NCI-H2196 (cell line): ENCODE measurements around the gene GSTM4.
"Not testable (repeated sequence)": the region's sequence is repeated elsewhere in the genome, so short reads cannot be mapped to it uniquely, and the experiment has no call there.

Experiments
- DNase-seq: peaks from one replicate; lab custom pipeline; 2025; ENCODE audit not compliant: unreplicated experiment; lab: John Stamatoyannopoulos, UW

GSTM4 gene

DNA sequence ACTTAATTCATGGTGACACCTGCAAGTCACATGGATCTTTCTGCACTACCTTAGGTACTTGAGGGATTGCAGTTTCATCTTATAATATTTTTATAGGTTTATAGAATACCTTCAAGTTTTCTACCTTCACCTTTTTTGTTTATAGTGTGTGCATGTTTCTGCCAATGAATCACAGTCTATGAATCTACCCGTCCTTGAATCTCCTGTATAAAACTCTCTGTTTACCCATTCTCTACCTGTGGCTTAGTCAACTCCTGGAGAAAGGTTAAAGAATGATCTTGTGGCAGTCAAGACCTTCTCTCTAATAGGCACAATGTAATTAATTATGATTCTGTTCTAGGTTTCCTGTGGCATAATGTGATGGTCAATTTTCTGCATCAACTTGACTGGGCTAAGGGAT lies 8.8 kb downstream of the GSTM4 start:
- DNase-seq: no peak

GRCh38 chr1:109667452-109668122 lies 11.7 kb downstream of the GSTM4 start, which contains the start of gene GSTM2:
GSTM2 (plus strand) TSS chr1:109668057; CDS start chr1:109668116, 59 bp downstream.
- DNase-seq: no peak

DNA sequence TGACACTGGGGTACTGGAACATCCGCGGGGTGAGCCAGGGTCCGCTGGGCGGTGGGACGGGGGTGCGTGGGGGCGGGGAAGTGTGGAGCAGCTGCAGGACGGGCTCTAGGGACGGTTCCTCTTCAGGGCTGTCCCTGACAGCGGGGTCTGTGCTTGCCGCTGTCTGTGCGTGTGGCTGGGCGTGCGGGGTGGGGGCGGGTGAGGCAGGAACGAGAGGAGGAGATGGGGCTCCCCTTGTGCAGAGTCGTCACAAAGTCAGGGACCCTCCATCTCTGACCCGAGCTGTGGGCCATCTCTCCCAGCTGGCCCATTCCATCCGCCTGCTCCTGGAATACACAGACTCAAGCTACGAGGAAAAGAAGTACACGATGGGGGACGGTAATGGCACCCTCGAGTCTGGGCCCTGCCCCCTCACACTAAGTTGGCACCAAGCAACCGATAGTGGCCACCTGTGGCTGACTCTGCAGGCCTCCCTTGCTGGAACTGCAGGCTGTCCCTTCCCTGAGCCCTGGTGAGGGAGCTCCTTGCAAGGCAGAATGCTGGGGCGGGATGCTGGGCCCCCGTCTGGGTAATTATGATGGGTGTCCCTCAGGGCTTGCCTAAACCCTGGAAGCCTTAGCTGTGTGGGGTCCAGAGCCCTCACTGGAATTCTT lies 12.3 kb downstream of the GSTM4 start:
- DNase-seq: no peak

- no peak for DNase-seq
Measured at GRCh38 chr1:109669246-109669948, 13.5 kb downstream of the GSTM4 start.

GRCh38 chr1:109669949-109670302 lies 14.0 kb downstream of the GSTM4 start:
- DNase-seq: not testable (repeated sequence)

- DNase-seq: no peak
Measured at GRCh38 chr1:109671067-109671466, 15.2 kb downstream of the GSTM4 start.

GRCh38 chr1:109673861-109674260 lies 18.0 kb downstream of the GSTM4 start:
- not testable (repeated sequence) for DNase-seq

DNA sequence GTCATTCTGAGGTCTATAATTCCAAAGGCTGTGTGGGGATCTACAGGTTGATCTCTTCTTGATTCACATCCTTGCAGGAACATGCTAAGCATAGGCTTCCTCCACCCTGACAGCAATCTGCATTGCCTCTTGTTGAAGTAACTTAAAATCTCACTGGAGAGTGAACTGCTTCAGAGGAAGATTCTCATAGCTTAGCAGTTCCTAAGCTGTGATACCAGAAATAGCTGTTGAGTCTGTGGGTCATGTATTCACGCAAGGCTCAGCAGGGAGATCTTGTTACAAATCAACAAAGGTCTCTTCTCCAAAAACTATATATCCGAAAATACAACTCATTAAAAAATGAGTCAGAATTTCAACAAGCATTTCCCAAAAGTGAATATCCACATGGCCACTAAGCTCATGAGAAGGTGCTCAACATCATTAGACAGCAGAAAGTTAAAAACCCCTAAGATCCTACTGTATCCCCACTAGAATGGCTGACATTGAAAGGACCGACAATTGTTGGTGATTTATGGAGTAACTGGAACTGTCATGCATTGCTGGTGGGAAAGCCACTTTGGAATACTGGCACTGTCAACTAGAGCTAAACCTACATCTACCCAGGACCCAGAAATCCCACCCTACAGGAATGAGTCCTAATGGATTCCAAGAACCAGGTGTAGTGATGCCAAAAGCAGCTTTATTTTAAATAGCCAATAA lies 20.9 kb downstream of the GSTM4 start:
- not testable (repeated sequence) for DNase-seq

DNA sequence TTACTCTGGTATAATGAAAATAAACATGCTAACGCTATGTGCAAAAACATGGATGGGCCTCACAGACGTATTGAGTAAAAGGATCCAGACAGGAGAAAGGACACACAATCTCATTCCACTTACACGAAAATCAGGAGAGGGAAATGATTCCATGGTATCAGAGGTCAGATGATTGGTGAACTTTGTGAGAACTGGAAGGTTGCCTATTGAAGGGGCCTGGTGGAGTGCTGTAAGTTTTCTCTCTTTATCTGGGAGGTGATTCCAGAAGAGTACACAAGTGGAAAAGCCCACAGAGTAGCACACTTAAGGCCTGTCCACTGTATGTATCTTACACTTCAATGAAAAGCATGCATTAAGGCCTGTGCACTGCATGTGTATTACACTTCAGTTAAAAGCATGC lies 21.6 kb downstream of the GSTM4 start:
- DNase-seq: no peak

DNA sequence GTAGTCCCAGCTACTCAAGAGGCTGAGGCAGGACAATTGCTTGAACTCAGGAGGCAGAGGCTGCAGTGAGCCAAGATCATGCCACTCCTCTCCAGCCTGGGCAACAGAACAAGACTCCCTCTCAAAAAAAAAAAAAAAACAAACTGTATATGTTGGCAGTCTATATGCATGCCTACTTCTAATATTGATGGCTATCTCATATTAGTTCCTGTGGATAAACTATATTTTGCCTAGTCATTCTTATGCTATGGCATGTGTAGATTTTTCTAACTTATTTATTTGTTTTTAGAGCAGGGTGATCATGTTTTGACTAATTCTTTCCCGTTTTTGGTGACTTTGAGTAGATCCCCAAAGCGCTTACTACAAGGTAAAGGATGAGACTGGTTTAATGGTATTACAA lies 22.7 kb downstream of the GSTM4 start:
- DNase-seq: not testable (repeated sequence)

- not testable (repeated sequence) for DNase-seq
Measured at GRCh38 chr1:109684777-109685176, 28.9 kb downstream of the GSTM4 start.

GRCh38 chr1:109685399-109685798 lies 29.5 kb downstream of the GSTM4 start:
- DNase-seq: not testable (repeated sequence)

DNA sequence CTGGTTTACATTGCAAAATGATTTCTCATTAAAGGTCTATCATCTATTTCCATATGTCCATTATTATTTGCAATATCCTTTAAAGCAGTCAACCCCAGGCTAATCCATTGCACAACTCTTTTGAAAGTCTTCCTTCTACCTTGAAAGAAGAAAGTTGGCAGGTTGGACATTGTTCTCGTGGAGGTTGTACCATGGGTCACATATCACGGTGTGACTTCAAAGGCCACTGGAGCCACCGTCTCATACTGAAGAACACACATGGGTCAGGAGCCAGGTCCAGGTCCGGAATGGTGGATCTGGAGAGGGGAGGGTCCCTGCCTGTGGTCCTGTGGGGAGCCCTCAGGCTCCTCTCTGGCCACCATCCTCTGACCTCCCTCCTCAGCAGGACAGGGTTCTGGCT lies 30.0 kb downstream of the GSTM4 start:
- not testable (repeated sequence) for DNase-seq

- DNase-seq: not testable (repeated sequence)
Measured at GRCh38 chr1:109687109-109687508, 31.2 kb downstream of the GSTM4 start.

DNA sequence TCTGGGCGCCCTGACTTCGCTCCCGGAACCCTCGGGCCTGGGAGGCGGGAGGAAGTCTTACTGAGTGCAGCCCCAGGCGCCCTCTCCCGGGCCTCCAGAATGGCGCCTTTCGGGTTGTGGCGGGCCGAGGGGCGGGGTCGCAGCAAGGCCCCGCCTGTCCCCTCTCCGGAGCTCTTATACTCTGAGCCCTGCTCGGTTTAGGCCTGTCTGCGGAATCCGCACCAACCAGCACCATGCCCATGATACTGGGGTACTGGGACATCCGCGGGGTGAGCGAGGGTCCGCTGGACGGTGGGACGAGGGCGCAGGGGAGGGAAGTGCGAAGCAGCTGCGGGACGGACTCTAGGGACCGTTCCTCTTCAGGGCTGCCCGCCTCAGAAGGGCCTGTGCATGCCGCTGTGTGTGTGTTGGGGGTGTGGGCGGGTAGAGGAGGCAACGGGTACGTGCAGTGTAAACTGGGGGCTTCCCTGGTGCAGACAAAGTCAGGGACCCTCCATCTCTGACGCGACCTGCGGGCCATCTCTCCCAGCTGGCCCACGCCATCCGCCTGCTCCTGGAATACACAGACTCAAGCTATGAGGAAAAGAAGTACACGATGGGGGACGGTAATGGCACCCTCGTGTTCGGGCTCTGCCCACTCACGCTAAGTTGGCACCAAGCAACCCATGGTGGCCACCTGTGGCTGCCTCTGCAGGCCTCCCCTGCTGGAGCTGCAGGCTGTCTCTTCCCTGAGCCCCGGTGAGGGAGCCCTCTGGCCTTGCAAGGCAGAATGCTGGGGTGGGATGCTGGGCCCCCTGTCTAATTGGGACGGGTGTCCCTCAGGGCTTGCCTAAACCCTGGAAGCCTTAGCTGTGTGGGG lies 32.0 kb downstream of the GSTM4 start, which contains the start of gene GSTM1:
TSS of gene GSTM1 (plus strand) at position 177 of the 859 bp plus-strand sequence. CDS start at position 234, 57 bp downstream.
- DNase-seq: no peak

DNA sequence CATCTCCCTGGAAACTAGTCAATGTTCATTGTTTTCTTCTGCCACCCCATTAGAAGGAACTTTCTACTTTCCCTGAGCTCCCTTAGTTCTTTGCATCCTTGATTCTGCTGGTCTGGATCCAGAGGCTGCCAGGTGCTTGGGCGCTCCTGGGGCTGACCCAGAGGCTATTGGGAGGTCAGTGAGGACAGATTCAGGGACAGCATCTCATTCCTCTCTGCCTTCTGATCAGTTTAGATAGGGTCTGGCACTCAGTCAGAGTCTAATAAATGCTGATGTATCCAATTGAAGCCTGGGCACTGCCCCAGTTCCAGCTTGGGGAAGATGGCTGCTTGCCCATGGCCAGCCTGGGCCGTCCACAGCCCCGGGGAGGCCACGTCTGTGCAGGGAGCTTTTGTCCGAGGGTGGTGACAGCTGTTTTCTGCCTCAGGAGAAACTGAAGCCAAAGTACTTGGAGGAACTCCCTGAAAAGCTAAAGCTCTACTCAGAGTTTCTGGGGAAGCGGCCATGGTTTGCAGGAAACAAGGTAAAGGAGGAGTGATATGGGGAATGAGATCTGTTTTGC lies 34.0 kb downstream of the GSTM4 start:
- DNase-seq: no peak

GRCh38 chr1:109691759-109692158 lies 35.9 kb downstream of the GSTM4 start:
- DNase-seq: no peak

DNA sequence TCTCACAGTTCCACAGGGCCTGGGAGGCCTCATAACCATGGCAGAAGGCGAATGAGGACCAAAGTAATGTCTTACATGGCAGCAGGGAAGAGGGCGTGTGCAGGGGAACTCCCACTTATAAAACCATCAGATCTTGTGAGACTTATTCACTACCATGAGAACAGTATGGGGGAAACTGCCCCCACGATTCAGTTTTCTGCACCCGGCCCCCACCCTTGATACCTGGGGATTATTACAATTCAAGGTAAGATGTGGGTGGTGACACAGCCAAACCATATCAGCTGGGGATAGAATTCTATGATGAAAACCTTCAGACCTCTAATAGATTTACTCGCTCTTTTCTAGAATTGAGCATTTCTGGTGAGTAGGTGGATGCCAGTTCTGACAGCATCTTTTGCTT lies 38.5 kb downstream of the GSTM4 start:
- not testable (repeated sequence) for DNase-seq

DNA sequence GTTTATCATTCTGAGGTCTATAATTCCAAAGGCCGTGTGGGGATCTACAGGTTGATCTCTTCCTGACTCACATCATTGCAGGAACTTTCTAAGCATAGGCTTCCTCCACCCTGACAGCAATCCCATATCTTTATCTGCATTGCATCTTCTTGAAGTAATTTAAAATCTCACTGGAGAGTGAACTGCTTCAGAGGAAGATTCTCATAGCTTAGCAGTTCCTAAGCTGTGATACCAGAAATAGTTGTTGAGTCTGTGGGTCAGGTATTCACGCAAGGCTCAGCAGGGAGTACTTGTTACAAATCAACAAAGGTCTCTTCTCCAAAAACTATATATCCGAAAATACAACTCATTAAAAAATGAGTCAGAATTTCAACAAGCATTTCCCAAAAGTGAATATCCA lies 39.2 kb downstream of the GSTM4 start:
- DNase-seq: not testable (repeated sequence)

DNA sequence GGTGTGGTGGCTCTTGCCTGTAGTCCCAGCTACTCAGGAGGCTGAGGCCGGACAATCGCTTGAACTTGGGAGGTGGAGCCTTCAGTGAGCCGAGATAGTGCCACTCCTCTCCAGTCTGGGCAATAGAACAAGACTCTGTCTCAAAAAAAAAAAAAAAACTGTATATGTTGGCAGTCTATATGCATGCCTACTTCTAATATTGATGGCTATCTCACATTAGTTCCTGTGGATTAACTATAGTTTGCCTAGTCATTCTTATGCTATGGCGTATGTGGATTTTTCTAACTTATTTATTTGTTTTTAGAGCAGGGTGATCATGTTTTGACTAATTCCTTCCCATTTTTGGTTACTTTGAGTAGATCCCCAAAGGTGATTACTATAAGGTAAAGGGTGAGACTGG lies 41.2 kb downstream of the GSTM4 start:
- no peak for DNase-seq
